HUES64 (cell line): ENCODE measurements around the gene PTPRF.

ENCODE experiments used
- H3K27ac ChIP-seq: 2 replicates; pipeline ENCODE4 v1.7.0; 2013; ENCODE audit warnings: low read depth, low read length, inconsistent platforms
- H3K27me3 ChIP-seq: 2 replicates; pipeline ENCODE4 v1.6.1; 2013; ENCODE audit warnings: mild to moderate bottlenecking, low read length; ENCODE audit not compliant: insufficient read depth
- H3K36me3 ChIP-seq: 2 replicates; pipeline ENCODE4 v1.6.1; 2013; ENCODE audit warnings: mild to moderate bottlenecking, low read length; ENCODE audit not compliant: insufficient read depth
- H3K4me1 ChIP-seq: 2 replicates; pipeline ENCODE4 v1.6.1; 2013; ENCODE audit warnings: mild to moderate bottlenecking, low read length, moderate library complexity; ENCODE audit not compliant: insufficient read depth
- H3K4me3 ChIP-seq: 2 replicates; pipeline ENCODE4 v1.5.1; 2013; ENCODE audit warnings: mild to moderate bottlenecking, low read length, moderate library complexity
- H3K9ac ChIP-seq: 2 replicates; pipeline ENCODE4 v1.6.1; 2013; ENCODE audit warnings: mild to moderate bottlenecking, low read depth, low read length
- H3K9me3 ChIP-seq: 2 replicates; pipeline ENCODE4 v1.6.1; 2013; ENCODE audit warnings: low read depth, low read length; ENCODE audit not compliant: insufficient read depth
- WGBS: fragments of 150-250, 120-280 bp; methylation state at CpG from one replicate; pipeline ENCODE4 v1.1.7; 2013; ENCODE audit warnings: missing lambda C conversion rate; 5-methylcytosine and 5-hydroxymethylcytosine counted together

The PTPRF gene

DNA sequence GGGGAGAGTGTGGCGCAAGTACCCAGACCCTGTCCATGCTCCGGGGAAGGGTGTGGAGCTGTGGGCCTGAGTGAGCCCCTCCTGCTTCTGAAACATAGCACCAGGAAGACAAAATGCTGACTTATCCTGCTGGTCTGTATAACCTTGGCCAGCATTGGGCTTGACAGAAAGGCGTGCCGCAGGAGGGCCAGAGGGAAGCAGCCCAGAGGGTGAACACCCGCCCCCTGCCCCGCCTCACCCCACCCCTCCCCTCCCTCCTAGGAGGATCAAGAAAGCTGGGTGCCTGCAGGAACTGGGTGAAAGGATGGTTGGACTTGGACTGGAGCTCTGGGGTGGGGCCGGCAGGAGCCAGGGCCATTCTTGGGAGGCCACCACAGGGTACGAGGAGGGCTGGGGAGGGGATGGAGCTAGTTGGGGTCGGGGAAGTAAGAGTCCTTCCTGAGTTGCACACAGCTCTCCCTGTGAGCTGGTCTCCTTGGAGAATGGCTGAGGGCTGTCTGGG lies 27.1 kb downstream of the PTPRF start:
- Histone ChIP-seq H3K9ac (no peak overlapping the region), H3K27ac (peak overlapping the region; percentile 77; the same call in 1 of the 2 replicates), H3K4me3 (peak overlapping the region; percentile 28; the same call in 1 of the 2 replicates), H3K36me3 (peaks cover 40% of the 10 kb centered on the region), H3K4me1 (peaks cover 16% of the 10 kb centered on the region), H3K9me3 (no peaks in the 10 kb centered on the region), H3K27me3 (no peaks in the 10 kb centered on the region)
- 59% methylated on average over 7 of the region's 9 CpGs for WGBS

DNA sequence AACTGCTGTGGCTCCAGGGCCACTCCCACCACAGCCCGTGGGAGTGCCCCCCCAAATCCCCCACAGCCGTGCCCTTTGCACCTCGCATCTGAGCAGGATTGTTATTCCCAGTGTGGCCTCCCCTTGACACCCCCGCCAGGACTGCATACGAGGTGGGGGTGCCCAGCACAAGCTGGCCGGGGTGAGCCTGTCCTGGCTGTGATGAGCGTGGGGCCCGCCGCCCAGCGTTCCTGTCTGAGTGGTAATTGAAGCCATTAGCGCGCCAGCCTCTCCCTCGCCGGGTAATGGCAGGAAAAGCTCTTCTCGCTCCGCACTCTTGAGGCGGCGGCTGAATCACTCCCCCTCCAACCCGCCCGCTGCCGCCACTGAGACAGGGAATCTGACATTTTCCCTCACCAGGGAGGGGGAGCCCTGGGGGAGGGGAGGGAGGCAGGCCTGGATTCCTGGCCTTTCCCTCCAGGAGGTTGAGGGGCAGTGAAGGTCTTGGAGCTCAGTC lies 27.7 kb downstream of the PTPRF start:
- no peaks in the 10 kb centered on the region for H3K9me3 ChIP-seq
- H3K4me3 ChIP-seq, result peak overlapping the region; percentile 28
- H3K4me1 ChIP-seq, result peaks cover 18% of the 10 kb centered on the region
- H3K36me3 ChIP-seq, result peaks cover 36% of the 10 kb centered on the region
- peak overlapping the region; percentile 30; the same call in 1 of the 2 replicates for H3K9ac ChIP-seq
- H3K27me3 ChIP-seq, result no peaks in the 10 kb centered on the region
- 13% methylated on average over 19 of the region's 21 CpGs for WGBS
- H3K27ac ChIP-seq, result peak overlapping the region; percentile 77

- WGBS, result 97% methylated on average over 6 of the region's 6 CpGs
- Histone ChIP-seq H3K36me3 (peaks cover 26% of the 10 kb centered on the region), H3K4me1 (peaks cover 30% of the 10 kb centered on the region), H3K9ac (no peak overlapping the region), H3K9me3 (no peaks in the 10 kb centered on the region), H3K4me3 (no peak overlapping the region), H3K27me3 (no peaks in the 10 kb centered on the region), H3K27ac (no peak overlapping the region)
These were observed 29.0 kb downstream of the PTPRF start for GRCh38 chr1:43559714-43560113.

DNA sequence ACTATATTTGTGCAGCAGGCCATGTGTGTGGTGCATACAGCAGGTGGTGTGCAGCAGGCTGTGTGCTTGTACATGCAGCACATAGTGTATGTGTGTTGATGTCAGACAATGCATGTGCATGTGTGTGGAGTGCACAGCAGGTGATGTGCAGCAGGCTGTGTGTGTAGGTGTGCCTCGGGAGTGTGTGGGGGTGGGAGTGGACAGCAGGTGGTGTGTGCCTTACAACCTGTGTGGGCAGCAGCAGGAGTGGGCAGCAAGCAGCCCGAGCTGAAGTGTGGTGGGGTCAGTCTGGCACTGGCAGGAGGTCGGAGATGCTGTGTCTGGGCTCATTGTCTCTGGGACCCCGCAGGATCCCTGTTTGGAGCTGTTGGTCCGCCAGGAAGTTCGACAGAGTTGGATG lies 29.6 kb downstream of the PTPRF start:
- Histone ChIP-seq H3K9ac (no peak overlapping the region), H3K4me1 (peaks cover 35% of the 10 kb centered on the region), H3K9me3 (no peaks in the 10 kb centered on the region), H3K27me3 (no peaks in the 10 kb centered on the region), H3K27ac (no peak overlapping the region), H3K4me3 (no peak overlapping the region), H3K36me3 (peaks cover 26% of the 10 kb centered on the region)
- WGBS, result 92% methylated on average over 6 of the region's 6 CpGs

DNA sequence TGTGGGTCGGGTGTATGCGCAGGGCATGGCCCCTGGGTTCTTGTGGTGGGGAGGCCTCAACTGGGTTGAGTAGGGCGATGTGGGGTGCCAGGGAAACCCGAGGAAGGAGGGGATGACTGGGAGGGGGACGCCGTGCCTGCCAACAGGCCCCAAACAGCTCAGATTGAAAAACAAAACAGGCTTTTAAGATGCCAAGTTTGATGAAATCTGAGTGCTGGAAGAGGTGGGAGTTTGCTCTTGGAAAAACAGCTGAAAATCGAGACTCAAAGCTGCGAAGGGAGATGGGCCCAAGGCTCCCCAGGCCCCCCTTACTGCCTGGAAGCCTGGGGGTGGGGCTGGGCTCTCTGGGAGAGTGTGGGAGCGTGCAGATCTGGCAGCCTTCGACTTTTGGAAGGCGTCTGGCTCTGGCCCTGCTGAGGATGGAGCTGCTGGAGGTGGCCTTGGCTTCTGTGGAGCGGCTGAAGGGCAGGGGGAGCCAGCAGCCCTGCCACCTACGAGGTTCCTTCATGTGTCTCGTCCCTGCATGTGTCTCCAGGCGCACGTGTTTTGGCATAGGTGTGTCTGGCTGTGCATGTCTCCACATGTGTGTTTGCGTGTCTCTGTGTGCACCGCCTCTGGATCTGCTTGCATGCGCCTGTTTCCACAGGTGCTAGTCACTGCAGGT lies 33.3 kb downstream of the PTPRF start:
- Histone ChIP-seq H3K27ac (no peak overlapping the region), H3K9ac (no peak overlapping the region; the same call in 1 of the 2 replicates), H3K4me3 (no peak overlapping the region), H3K4me1 (peaks cover 21% of the 10 kb centered on the region), H3K27me3 (no peaks in the 10 kb centered on the region), H3K9me3 (no peaks in the 10 kb centered on the region), H3K36me3 (peaks cover 11% of the 10 kb centered on the region; the same call in 1 of the 2 replicates)
- WGBS, result 86% methylated on average over 19 of the region's 19 CpGs

DNA sequence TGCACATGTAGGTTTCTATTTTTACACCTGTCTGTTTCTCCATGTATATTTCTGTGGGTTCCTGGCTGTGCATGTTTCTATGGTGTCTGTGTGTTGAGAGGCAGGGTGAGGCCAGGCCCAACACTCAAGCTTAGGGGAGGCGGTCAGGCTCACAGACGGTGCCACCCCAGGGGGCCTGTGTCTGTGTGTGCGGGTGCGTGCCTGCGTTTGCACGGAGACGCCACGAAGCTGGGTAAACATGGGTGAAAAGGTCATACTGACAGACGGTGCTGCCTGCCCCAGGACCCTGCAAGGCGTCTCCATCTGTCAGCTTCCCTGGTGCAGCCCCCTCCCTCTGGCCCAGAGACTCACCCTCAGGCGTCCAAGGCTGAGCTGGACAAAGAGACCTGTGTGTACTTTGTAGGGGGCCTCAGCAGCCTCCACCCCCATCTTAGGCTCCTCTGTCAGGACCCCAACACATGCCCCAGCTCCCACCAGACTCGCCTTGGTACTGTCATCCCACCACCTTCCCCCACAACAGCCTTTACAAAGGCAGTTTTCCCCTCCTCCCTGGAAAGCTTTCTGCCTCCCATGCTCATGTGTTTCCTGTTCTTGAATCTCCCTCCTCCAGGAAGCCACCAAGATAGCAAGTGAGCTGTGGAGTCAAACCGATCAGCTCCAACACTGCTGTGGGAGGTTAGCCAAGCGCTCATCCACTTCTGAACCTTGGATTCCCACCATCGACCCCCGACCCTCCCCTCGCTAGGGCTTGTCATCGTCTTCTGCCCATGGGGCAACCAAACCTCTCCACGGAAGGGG lies 34.1 kb downstream of the PTPRF start:
- peaks cover 19% of the 10 kb centered on the region; the same call in 1 of the 2 replicates for H3K4me1 ChIP-seq
- WGBS, result 88% methylated on average over 19 of the region's 19 CpGs
- H3K27me3 ChIP-seq, result no peaks in the 10 kb centered on the region
- H3K9ac ChIP-seq, result no peak overlapping the region
- peak overlapping the region; percentile 20; the same call in 1 of the 2 replicates for H3K4me3 ChIP-seq
- peaks cover 16% of the 10 kb centered on the region for H3K36me3 ChIP-seq
- H3K27ac ChIP-seq, result no peak overlapping the region
- H3K9me3 ChIP-seq, result no peaks in the 10 kb centered on the region

DNA sequence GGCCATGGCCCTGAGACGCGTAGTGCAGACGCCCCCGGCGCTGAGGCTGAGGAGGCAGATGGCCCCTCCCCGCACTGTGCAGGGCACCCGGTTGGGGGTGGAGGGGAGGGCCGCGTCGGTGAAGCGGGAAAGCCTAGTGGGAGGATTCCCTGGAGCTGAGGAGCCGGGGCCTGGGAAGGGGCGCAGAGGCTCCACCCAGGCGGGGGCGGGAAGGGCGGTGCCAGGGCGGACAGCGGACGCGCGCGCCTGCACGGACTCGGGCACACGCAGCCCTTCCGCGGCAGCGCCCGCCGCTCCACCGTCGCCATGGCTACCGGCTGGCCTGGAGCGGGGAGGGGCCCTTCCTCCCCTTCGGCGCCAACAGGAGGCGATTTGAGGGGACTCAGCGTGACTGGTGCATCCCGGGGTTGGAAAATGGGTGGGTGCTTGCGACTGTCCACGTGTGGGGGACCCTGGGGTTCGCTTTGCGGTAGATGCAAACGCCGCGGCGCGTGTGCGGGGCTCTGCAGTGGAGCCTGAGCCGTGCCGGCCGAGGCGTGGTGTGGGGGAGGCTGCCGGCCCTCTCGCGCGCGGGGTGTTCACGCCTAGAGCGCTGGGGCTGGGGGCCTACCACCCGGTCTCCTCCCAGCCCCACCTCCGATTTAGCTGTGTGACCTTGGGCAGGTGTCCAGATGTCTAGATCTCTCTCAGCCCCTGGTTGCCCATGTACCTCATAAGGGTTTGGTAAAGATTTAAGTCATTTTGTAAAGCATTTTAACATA lies 35.1 kb downstream of the PTPRF start:
- Histone ChIP-seq H3K27ac (no peak overlapping the region), H3K27me3 (no peaks in the 10 kb centered on the region), H3K4me3 (peak overlapping the region; percentile 20), H3K4me1 (peaks cover 19% of the 10 kb centered on the region; the same call in 1 of the 2 replicates), H3K9me3 (no peaks in the 10 kb centered on the region), H3K9ac (no peak overlapping the region), H3K36me3 (peaks cover 26% of the 10 kb centered on the region)
- WGBS, result 89% methylated on average over 62 of the region's 62 CpGs

GRCh38 chr1:43566382-43567044 lies 35.8 kb downstream of the PTPRF start:
- H3K4me1 ChIP-seq, result peaks cover 19% of the 10 kb centered on the region; the same call in 1 of the 2 replicates
- H3K27ac ChIP-seq, result no peak overlapping the region

GRCh38 chr1:43569175-43569574 lies 38.5 kb downstream of the PTPRF start:
- H3K4me3 ChIP-seq, result no peak overlapping the region
- WGBS, result 80% methylated on average over 6 of the region's 6 CpGs
- no peak overlapping the region; the same call in 1 of the 2 replicates for H3K9ac ChIP-seq
- H3K9me3 ChIP-seq, result no peaks in the 10 kb centered on the region
- H3K36me3 ChIP-seq, result peaks cover 49% of the 10 kb centered on the region
- H3K27ac ChIP-seq, result no peak overlapping the region
- no peaks in the 10 kb centered on the region for H3K27me3 ChIP-seq
- H3K4me1 ChIP-seq, result peaks cover 10% of the 10 kb centered on the region; the same call in 1 of the 2 replicates

More at GRCh38 chr1:43566382-43567044, 35.8 kb downstream of the PTPRF start:
- Histone ChIP-seq H3K9ac (no peak overlapping the region), H3K4me3 (no peak overlapping the region), H3K27me3 (no peaks in the 10 kb centered on the region), H3K36me3 (peaks cover 28% of the 10 kb centered on the region), H3K9me3 (no peaks in the 10 kb centered on the region)
- 95% methylated on average over 16 of the region's 16 CpGs for WGBS

GRCh38 chr1:43570277-43570676 lies 39.6 kb downstream of the PTPRF start:
- no peak overlapping the region for H3K9ac ChIP-seq
- no peaks in the 10 kb centered on the region for H3K4me1 ChIP-seq
- no peaks in the 10 kb centered on the region for H3K27me3 ChIP-seq
- H3K4me3 ChIP-seq, result no peak overlapping the region
- peaks cover 51% of the 10 kb centered on the region for H3K36me3 ChIP-seq
- H3K9me3 ChIP-seq, result no peaks in the 10 kb centered on the region
- no peak overlapping the region for H3K27ac ChIP-seq
- WGBS, result 85% methylated on average over 9 of the region's 9 CpGs
